ENCODE data around the gene GOLGA6C. TPM values are rescaled to one million over a fixed set of nuclear protein-coding genes. Genes with fewer than 3 reads are reported as not detected.

Gene GOLGA6C
- total RNA-seq, 2 experiments from 2014 or later, result 0.28 TPM; not detected in 1

DNA sequence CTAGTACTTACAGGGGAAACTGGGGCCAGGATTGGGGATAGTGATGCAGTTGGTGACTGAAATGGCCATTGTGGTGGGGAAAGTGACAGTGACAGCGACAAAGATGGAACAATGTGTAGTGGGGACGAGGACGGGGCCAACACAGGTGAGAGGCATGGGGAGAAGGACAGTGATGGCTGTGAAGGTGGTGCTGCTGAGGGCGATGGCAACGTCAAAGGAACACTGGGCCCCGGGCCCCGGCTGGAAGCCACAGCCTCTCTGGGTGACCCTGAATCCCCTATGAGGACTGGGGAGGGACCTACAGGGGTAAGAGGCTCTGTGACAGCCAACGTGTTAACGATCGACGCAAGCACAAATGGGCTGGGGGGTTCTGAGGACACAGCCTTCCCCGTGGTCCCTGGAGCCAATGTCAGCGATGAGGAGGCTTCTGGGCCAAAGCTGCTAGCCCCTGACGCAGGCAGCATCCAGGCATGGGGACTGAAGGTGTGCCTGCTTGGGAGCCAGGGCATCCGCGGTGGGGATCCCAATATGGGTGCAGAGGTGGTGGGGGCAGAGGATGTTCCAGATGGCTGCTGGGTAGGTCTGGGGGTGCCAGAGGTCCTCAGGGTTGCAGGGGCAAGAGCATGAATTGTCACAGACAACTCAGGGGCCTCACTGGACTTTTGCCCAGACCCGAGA, 25.2 kb upstream of the GOLGA6C start:
- no peaks in the 10 kb centered on the region for H3K9me3 ChIP-seq (ENCODE audit: low read length)
- H3K9me2 ChIP-seq (ENCODE audit: insufficient read depth, low read length), result no peaks in the 10 kb centered on the region
- ChIA-PET POLR2A (no interaction called here), CTCF (ENCODE audit: unreplicated experiment) (no interaction called here)
- intact Hi-C loops (cut with micrococcal nuclease; ENCODE audit: unreplicated experiment), result no loop called here
- no peak overlapping the region for H3K4me2 ChIP-seq (ENCODE audit: low read length)
- no peaks in the 10 kb centered on the region for H3K79me2 ChIP-seq (ENCODE audit: insufficient read depth, low read depth, low read length)
- no peak overlapping the region for H3K4me3 ChIP-seq (ENCODE audit: low read depth, low read length, poor library complexity, severe bottlenecking)
- no peaks in the 10 kb centered on the region for H4K20me1 ChIP-seq (ENCODE audit: insufficient read depth, low read length)
- BruUV-seq (replicated peaks), result no TSS peak
- DNase-seq (ENCODE audit: low spot score), result no peak
- TF ChIP-seq, protein P1, sequence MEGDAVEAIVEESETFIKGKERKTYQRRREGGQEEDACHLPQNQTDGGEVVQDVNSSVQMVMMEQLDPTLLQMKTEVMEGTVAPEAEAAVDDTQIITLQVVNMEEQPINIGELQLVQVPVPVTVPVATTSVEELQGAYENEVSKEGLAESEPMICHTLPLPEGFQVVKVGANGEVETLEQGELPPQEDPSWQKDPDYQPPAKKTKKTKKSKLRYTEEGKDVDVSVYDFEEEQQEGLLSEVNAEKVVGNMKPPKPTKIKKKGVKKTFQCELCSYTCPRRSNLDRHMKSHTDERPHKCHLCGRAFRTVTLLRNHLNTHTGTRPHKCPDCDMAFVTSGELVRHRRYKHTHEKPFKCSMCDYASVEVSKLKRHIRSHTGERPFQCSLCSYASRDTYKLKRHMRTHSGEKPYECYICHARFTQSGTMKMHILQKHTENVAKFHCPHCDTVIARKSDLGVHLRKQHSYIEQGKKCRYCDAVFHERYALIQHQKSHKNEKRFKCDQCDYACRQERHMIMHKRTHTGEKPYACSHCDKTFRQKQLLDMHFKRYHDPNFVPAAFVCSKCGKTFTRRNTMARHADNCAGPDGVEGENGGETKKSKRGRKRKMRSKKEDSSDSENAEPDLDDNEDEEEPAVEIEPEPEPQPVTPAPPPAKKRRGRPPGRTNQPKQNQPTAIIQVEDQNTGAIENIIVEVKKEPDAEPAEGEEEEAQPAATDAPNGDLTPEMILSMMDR (conservative IDR thresholded peaks at IDR 0.05; ENCODE audit: low read length), result no peak
- no peak for TF ChIP-seq EZH2phosphoT487 (IDR thresholded peaks at IDR 0.05; ENCODE audit: borderline replicate concordance, low read depth, low read length)
- no peak overlapping the region for H2AFZ ChIP-seq (ENCODE audit: low read length)
- H3K36me3 ChIP-seq (ENCODE audit: insufficient read depth, low read length), result no peaks in the 10 kb centered on the region
- H3K27ac ChIP-seq (ENCODE audit: low read depth, low read length, poor library complexity, severe bottlenecking), result no peak overlapping the region
- peaks cover 6% of the 10 kb centered on the region for H3K4me1 ChIP-seq (ENCODE audit: insufficient read depth, low read length, poor library complexity, severe bottlenecking)

DNA sequence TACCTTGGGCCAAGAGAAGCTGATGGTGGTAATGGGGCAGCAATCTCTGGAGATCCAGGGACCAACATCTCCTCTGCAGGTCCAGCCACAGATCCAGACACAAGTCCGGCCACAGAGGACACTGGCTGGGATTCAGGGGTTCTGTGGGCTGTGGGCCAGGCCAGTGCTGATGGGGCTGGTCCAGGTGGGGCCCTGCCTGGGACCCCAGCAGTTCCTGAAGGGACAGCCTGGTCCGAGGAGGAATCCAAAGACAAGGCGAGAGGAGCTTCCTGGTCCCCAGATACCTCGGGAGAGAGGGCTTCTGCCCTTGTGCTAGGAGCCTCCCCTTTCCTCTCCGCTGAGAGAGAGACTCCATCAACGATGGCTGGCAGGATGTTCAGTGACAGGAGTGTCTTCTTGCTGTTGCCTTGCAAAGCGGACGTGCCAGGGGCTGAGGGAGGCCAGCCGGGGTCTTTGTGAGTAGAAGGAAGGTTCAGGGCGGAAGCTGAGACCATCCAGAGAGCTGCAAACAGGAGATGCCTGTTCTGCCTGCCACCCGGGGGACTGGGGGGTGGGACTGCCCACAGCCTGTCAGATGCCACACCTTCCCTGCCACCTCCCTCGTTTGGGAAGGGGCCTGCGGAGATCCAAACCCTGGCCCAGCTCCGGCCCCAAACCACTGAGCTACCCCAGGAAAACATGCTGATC, 24.5 kb upstream of the GOLGA6C start:
- intact Hi-C loops (cut with micrococcal nuclease; ENCODE audit: unreplicated experiment), result no loop called here
- ChIA-PET POLR2A (no interaction called here), CTCF (ENCODE audit: unreplicated experiment) (no interaction called here)
- Histone ChIP-seq H3K9me2 (ENCODE audit: insufficient read depth, low read length) (no peaks in the 10 kb centered on the region), H3K79me2 (ENCODE audit: insufficient read depth, low read depth, low read length) (no peaks in the 10 kb centered on the region), H3K4me1 (ENCODE audit: insufficient read depth, low read length, poor library complexity, severe bottlenecking) (peaks cover 6% of the 10 kb centered on the region), H3K36me3 (ENCODE audit: insufficient read depth, low read length) (no peaks in the 10 kb centered on the region), H3K27ac (ENCODE audit: low read depth, low read length, poor library complexity, severe bottlenecking) (no peak overlapping the region), H3K4me2 (ENCODE audit: low read length) (no peak overlapping the region), H3K4me3 (ENCODE audit: low read depth, low read length, poor library complexity, severe bottlenecking) (no peak overlapping the region), H2AFZ (ENCODE audit: low read length) (no peak overlapping the region), H4K20me1 (ENCODE audit: insufficient read depth, low read length) (no peaks in the 10 kb centered on the region), H3K9me3 (ENCODE audit: low read length) (no peaks in the 10 kb centered on the region)
- no TSS peak for BruUV-seq (replicated peaks)
- no peak for TF ChIP-seq EZH2phosphoT487 (IDR thresholded peaks at IDR 0.05; ENCODE audit: borderline replicate concordance, low read depth, low read length)
- TF ChIP-seq, protein P1 (conservative IDR thresholded peaks at IDR 0.05; ENCODE audit: low read length), result no peak
- no peak for DNase-seq (ENCODE audit: low spot score)
